ENCODE measurements around the gene TXNDC16.
A peak's percentile ranks its signal among the peaks of the same experiment; 100 is the strongest.

Gene TXNDC16

GRCh38 chr14:52443506-52443905 is 108.8 kb downstream of the TXNDC16 start:
- DNase-seq, result no peak

GRCh38 chr14:52442602-52443001 is 109.7 kb downstream of the TXNDC16 start:
- DNase-seq, result no peak

- DNase-seq, result no peak
Measured at GRCh38 chr14:52442166-52442565, 110.1 kb downstream of the TXNDC16 start.

GRCh38 chr14:52439476-52439875 is 112.8 kb downstream of the TXNDC16 start:
- no peak for DNase-seq

- DNase-seq, result no peak
Measured at GRCh38 chr14:52434955-52435354, 117.3 kb downstream of the TXNDC16 start.

GRCh38 chr14:52430474-52430873 is 121.8 kb downstream of the TXNDC16 start:
- DNase-seq, result no peak

GRCh38 chr14:52429451-52429850 is 122.9 kb downstream of the TXNDC16 start:
- no peak for DNase-seq

GRCh38 chr14:52427460-52427859 is 124.8 kb downstream of the TXNDC16 start:
- no peak for DNase-seq

GRCh38 chr14:52422650-52423356 is 129.5 kb downstream of the TXNDC16 start:
- DNase-seq, result peak in 1 of 2 donors; percentile 10

GRCh38 chr14:52417139-52417538 is 135.2 kb downstream of the TXNDC16 start:
- no peak for DNase-seq

- peak in 1 of 2 donors; percentile 38 for DNase-seq
Measured at GRCh38 chr14:52413729-52414408, 138.4 kb downstream of the TXNDC16 start.

- DNase-seq, result no peak
Measured at GRCh38 chr14:52412426-52412825, 139.9 kb downstream of the TXNDC16 start.

GRCh38 chr14:52405314-52405713 is 147.0 kb downstream of the TXNDC16 start:
- no peak for DNase-seq

- peak in 1 of 2 donors; percentile 38 for DNase-seq
Measured at GRCh38 chr14:52402812-52403526, 149.3 kb downstream of the TXNDC16 start.

- peak in 1 of 2 donors; percentile 60 for DNase-seq
Measured at GRCh38 chr14:52400846-52401245, 151.5 kb downstream of the TXNDC16 start.

GRCh38 chr14:52399921-52400595 is 152.2 kb downstream of the TXNDC16 start:
- DNase-seq, result no peak

- no peak for DNase-seq
Measured at GRCh38 chr14:52399104-52399503, 153.2 kb downstream of the TXNDC16 start.

GRCh38 chr14:52397844-52398243 is 154.5 kb downstream of the TXNDC16 start:
- DNase-seq, result no peak

- DNase-seq, result no peak
Measured at GRCh38 chr14:52395728-52396127, 156.6 kb downstream of the TXNDC16 start.

- no peak for DNase-seq
Measured at GRCh38 chr14:52391881-52392615, 160.3 kb downstream of the TXNDC16 start.
